ES-I3 (cell line): ENCODE results near the gene ERN1.

Source experiments
- H3K36me3 ChIP-seq: 2 replicates; pipeline ENCODE4 v1.6.1; 2013; ENCODE audit warnings: mild to moderate bottlenecking, low read length, control low read depth, moderate library complexity; ENCODE audit not compliant: insufficient read depth
- H3K4me1 ChIP-seq: 2 replicates; pipeline ENCODE4 v1.6.1; 2013; ENCODE audit warnings: mild to moderate bottlenecking, control low read depth, low read length; ENCODE audit not compliant: insufficient read depth
- H3K9ac ChIP-seq: 2 replicates; pipeline ENCODE4 v1.6.1; 2013; ENCODE audit warnings: low read depth, mild to moderate bottlenecking, low read length, moderate library complexity
- H3K9me3 ChIP-seq: 2 replicates; pipeline ENCODE4 v1.6.1; 2013; ENCODE audit warnings: mild to moderate bottlenecking, low read length, moderate library complexity; ENCODE audit not compliant: control insufficient read depth, insufficient read depth

The ERN1 gene

GRCh38 chr17:64153565-64154312 is 23.8 kb upstream of the ERN1 start:
- H3K9me3 ChIP-seq, result no peaks in the 10 kb centered on the region
- no peak overlapping the region for H3K9ac ChIP-seq
- peaks cover 2% of the 10 kb centered on the region; the same call in 1 of the 2 replicates for H3K4me1 ChIP-seq
- peaks cover 7% of the 10 kb centered on the region for H3K36me3 ChIP-seq

GRCh38 chr17:64152428-64153125 is 22.6 kb upstream of the ERN1 start:
- Histone ChIP-seq H3K4me1 (peaks cover 3% of the 10 kb centered on the region; the same call in 1 of the 2 replicates), H3K36me3 (peaks cover 7% of the 10 kb centered on the region), H3K9ac (no peak overlapping the region), H3K9me3 (no peaks in the 10 kb centered on the region)

- Histone ChIP-seq H3K9me3 (no peaks in the 10 kb centered on the region), H3K4me1 (peaks cover 7% of the 10 kb centered on the region; the same call in 1 of the 2 replicates), H3K9ac (no peak overlapping the region), H3K36me3 (peaks cover 7% of the 10 kb centered on the region)
These were observed 21.0 kb upstream of the ERN1 start for GRCh38 chr17:64151016-64151368.

- Histone ChIP-seq H3K4me1 (peaks cover 7% of the 10 kb centered on the region; the same call in 1 of the 2 replicates), H3K9me3 (no peaks in the 10 kb centered on the region), H3K36me3 (peaks cover 7% of the 10 kb centered on the region)
These were observed 20.5 kb upstream of the ERN1 start for GRCh38 chr17:64150237-64151015.

GRCh38 chr17:64149196-64149595 is 19.3 kb upstream of the ERN1 start:
- no peaks in the 10 kb centered on the region for H3K9me3 ChIP-seq
- H3K36me3 ChIP-seq, result peaks cover 7% of the 10 kb centered on the region
- no peak overlapping the region for H3K9ac ChIP-seq
- H3K4me1 ChIP-seq, result peaks cover 7% of the 10 kb centered on the region; the same call in 1 of the 2 replicates

More at GRCh38 chr17:64150237-64151015, 20.5 kb upstream of the ERN1 start:
- no peak overlapping the region for H3K9ac ChIP-seq

- Histone ChIP-seq H3K9ac (no peak overlapping the region), H3K4me1 (peaks cover 7% of the 10 kb centered on the region; the same call in 1 of the 2 replicates), H3K36me3 (peaks cover 7% of the 10 kb centered on the region), H3K9me3 (no peaks in the 10 kb centered on the region)
These were observed 18.8 kb upstream of the ERN1 start for GRCh38 chr17:64148699-64149098.

- peaks cover 7% of the 10 kb centered on the region; the same call in 1 of the 2 replicates for H3K4me1 ChIP-seq
- peaks cover 7% of the 10 kb centered on the region for H3K36me3 ChIP-seq
- H3K9me3 ChIP-seq, result no peaks in the 10 kb centered on the region
- no peak overlapping the region for H3K9ac ChIP-seq
These were observed 18.2 kb upstream of the ERN1 start for GRCh38 chr17:64148017-64148631.

- H3K4me1 ChIP-seq, result peaks cover 7% of the 10 kb centered on the region; the same call in 1 of the 2 replicates
- peaks cover 4% of the 10 kb centered on the region; the same call in 1 of the 2 replicates for H3K36me3 ChIP-seq
- H3K9ac ChIP-seq, result peak overlapping the region; percentile 77
- no peaks in the 10 kb centered on the region for H3K9me3 ChIP-seq
These were observed 17.4 kb upstream of the ERN1 start for GRCh38 chr17:64147110-64148016.

- H3K36me3 ChIP-seq, result no peaks in the 10 kb centered on the region
- peaks cover 7% of the 10 kb centered on the region; the same call in 1 of the 2 replicates for H3K4me1 ChIP-seq
- H3K9ac ChIP-seq, result peak overlapping the region; percentile 77
- H3K9me3 ChIP-seq, result no peaks in the 10 kb centered on the region
These were observed 16.6 kb upstream of the ERN1 start for GRCh38 chr17:64146418-64147109.

GRCh38 chr17:64145751-64146417 is 15.9 kb upstream of the ERN1 start:
- peak overlapping the region; percentile 77 for H3K9ac ChIP-seq
- H3K9me3 ChIP-seq, result no peaks in the 10 kb centered on the region
- H3K4me1 ChIP-seq, result peaks cover 7% of the 10 kb centered on the region; the same call in 1 of the 2 replicates
- no peaks in the 10 kb centered on the region for H3K36me3 ChIP-seq

GRCh38 chr17:64145375-64145750 is 15.4 kb upstream of the ERN1 start:
- Histone ChIP-seq H3K9ac (peak overlapping the region; percentile 71), H3K9me3 (no peaks in the 10 kb centered on the region), H3K4me1 (peaks cover 7% of the 10 kb centered on the region; the same call in 1 of the 2 replicates), H3K36me3 (no peaks in the 10 kb centered on the region)

GRCh38 chr17:64139542-64139941 is 9.6 kb upstream of the ERN1 start:
- Histone ChIP-seq H3K4me1 (no peaks in the 10 kb centered on the region), H3K9ac (no peak overlapping the region), H3K9me3 (no peaks in the 10 kb centered on the region), H3K36me3 (no peaks in the 10 kb centered on the region)
